HEK293T (cell line): ENCODE data around the gene C1orf167.

Experiments used
- CTCF ChIA-PET: fragments of 350-600 bp; formaldehyde crosslinking; extraction: SDS; loops from one replicate; lab custom pipeline; 2021; ENCODE audit warnings: antibody characterized with exemption, inconsistent platforms; lab: Yijun Ruan, JAX
- POLR2A ChIA-PET: fragments of 350-600 bp; formaldehyde crosslinking; extraction: SDS; loops from one replicate; lab custom pipeline; 2020; ENCODE audit warnings: antibody characterized with exemption, inconsistent platforms; lab: Yijun Ruan, JAX
- DNase-seq: peaks from one replicate; pipeline ENCODE4 v3.0.0; 2012; ENCODE audit warnings: mixed read lengths; ENCODE audit errors: extremely low spot score
- ARNT ChIP-seq: fragments of 450-650 bp; IDR thresholded peaks from 2 replicates; pipeline ENCODE4 v1.6.1; 2017; ENCODE audit warnings: mild to moderate bottlenecking
- BHLHE40 ChIP-seq: fragments of 450-650 bp; IDR thresholded peaks from 2 replicates; pipeline ENCODE4 v1.6.1; 2016; ENCODE audit warnings: mild to moderate bottlenecking, moderate library complexity, borderline replicate concordance
- CTBP1 ChIP-seq: fragments of 450-650 bp; IDR thresholded peaks from 2 replicates; pipeline ENCODE4 v1.6.1; 2016; ENCODE audit warnings: borderline replicate concordance
- ELF4 ChIP-seq: fragments of 450-650 bp; IDR thresholded peaks from 2 replicates; pipeline ENCODE4 v1.6.1; 2017; ENCODE audit warnings: antibody characterized with exemption
- FOXA1 ChIP-seq: fragments of 450-650 bp; IDR thresholded peaks from 2 replicates; pipeline ENCODE4 v1.6.1; 2016; ENCODE audit warnings: mild to moderate bottlenecking
- FOXK2 ChIP-seq: fragments of 450-650 bp; IDR thresholded peaks from 2 replicates; pipeline ENCODE4 v1.6.1; 2016; ENCODE audit warnings: mild to moderate bottlenecking
- FOXM1 ChIP-seq: fragments of 450-650 bp; IDR thresholded peaks from 2 replicates; pipeline ENCODE4 v1.6.1; 2017; ENCODE audit warnings: mild to moderate bottlenecking, borderline replicate concordance
- HDGF ChIP-seq: fragments of 450-650 bp; IDR thresholded peaks from 2 replicates; pipeline ENCODE4 v1.6.1; 2017; ENCODE audit warnings: antibody characterized with exemption, borderline replicate concordance
- L3MBTL2 ChIP-seq: fragments of 450-650 bp; conservative IDR thresholded peaks from 2 replicates; pipeline ENCODE4 v1.6.1; 2016; ENCODE audit warnings: mild to moderate bottlenecking
- LEF1 ChIP-seq: fragments of 450-650 bp; IDR thresholded peaks from 2 replicates; pipeline ENCODE4 v1.6.1; 2017; ENCODE audit warnings: mild to moderate bottlenecking, borderline replicate concordance
- NFRKB ChIP-seq: fragments of 450-650 bp; IDR thresholded peaks from 2 replicates; pipeline ENCODE4 v1.6.1; 2016; ENCODE audit warnings: mild to moderate bottlenecking, moderate library complexity
- SP1 ChIP-seq: fragments of 450-650 bp; IDR thresholded peaks from 2 replicates; pipeline ENCODE4 v1.6.1; 2017
- SUZ12 ChIP-seq: fragments of 450-650 bp; IDR thresholded peaks from 2 replicates; pipeline ENCODE4 v1.6.1; 2016; ENCODE audit warnings: mild to moderate bottlenecking
- TARDBP ChIP-seq: fragments of 450-650 bp; IDR thresholded peaks from 2 replicates; pipeline ENCODE4 v1.6.1; 2016
- ZNF384 ChIP-seq: fragments of 450-650 bp; IDR thresholded peaks from 2 replicates; pipeline ENCODE4 v1.6.1; 2016
- TF ChIP-seq, protein P1 (sequence below): fragments of 450-650 bp; IDR thresholded peaks from 2 replicates; pipeline ENCODE4 v1.6.1; 2016

The C1orf167 gene

DNA sequence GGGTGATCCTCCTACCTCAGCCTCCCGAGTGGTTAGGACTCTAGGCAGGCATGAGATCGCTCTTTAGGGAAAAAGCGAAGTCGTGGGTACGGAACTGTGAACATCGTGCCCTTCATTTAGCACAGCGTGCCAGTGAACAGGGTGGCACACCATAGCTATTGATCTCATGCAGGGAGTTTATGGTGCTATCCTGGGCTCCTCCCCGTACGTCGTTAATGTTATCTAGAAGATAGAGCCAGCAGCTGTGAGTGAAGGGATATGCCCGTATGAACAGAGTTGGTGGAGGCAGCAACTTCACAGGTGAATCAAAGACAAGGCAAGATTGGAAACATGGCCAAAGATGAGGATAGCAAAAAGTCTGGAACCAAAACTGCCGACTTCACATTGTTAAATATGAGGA lies 55.2 kb downstream of the C1orf167 start:
- POLR2A ChIA-PET = no interaction called here
- DNase-seq = no peak
- no peak for TF ChIP-seq FOXM1
- TF ChIP-seq ELF4 = no peak
- no peak for TF ChIP-seq BHLHE40
- no peak for TF ChIP-seq TARDBP
- TF ChIP-seq SP1 = no peak
- no peak for TF ChIP-seq ZNF384
- no peak for TF ChIP-seq HDGF
- TF ChIP-seq, protein P1, sequence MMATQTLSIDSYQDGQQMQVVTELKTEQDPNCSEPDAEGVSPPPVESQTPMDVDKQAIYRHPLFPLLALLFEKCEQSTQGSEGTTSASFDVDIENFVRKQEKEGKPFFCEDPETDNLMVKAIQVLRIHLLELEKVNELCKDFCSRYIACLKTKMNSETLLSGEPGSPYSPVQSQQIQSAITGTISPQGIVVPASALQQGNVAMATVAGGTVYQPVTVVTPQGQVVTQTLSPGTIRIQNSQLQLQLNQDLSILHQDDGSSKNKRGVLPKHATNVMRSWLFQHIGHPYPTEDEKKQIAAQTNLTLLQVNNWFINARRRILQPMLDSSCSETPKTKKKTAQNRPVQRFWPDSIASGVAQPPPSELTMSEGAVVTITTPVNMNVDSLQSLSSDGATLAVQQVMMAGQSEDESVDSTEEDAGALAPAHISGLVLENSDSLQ = no peak
- TF ChIP-seq SUZ12 = no peak
- TF ChIP-seq FOXA1 = no peak
- no peak for TF ChIP-seq L3MBTL2
- no peak for TF ChIP-seq LEF1
- no peak for TF ChIP-seq FOXK2
- TF ChIP-seq ARNT = no peak
- no peak for TF ChIP-seq NFRKB
- TF ChIP-seq CTBP1 = no peak
- CTCF ChIA-PET = no interaction called here

DNA sequence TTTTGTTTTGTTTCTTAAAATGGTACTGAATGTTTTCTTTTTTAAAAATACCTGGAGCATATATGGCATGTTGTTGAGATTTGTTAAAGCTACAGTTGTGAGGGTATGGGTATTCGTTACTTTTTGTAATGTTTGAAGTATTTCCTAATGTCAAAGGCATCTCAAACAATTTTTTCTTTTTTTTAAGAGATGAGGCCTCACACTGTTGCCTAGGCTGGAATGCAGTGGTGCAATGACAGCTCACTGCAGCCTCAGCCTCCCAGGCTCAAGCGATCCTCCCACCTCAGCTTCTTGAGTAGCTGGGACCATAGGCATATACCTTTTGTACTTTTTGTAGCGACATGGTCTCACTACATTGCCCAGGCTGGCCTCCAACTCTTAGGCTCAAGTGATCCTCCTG lies 60.1 kb downstream of the C1orf167 start:
- TF ChIP-seq ZNF384 (no peak), FOXM1 (no peak), SUZ12 (no peak), HDGF (no peak), LEF1 (no peak), TARDBP (no peak)
- TF ChIP-seq, protein P1 = no peak
- no peak for DNase-seq
- CTCF ChIA-PET = no interaction called here
- POLR2A ChIA-PET = no interaction called here

DNA sequence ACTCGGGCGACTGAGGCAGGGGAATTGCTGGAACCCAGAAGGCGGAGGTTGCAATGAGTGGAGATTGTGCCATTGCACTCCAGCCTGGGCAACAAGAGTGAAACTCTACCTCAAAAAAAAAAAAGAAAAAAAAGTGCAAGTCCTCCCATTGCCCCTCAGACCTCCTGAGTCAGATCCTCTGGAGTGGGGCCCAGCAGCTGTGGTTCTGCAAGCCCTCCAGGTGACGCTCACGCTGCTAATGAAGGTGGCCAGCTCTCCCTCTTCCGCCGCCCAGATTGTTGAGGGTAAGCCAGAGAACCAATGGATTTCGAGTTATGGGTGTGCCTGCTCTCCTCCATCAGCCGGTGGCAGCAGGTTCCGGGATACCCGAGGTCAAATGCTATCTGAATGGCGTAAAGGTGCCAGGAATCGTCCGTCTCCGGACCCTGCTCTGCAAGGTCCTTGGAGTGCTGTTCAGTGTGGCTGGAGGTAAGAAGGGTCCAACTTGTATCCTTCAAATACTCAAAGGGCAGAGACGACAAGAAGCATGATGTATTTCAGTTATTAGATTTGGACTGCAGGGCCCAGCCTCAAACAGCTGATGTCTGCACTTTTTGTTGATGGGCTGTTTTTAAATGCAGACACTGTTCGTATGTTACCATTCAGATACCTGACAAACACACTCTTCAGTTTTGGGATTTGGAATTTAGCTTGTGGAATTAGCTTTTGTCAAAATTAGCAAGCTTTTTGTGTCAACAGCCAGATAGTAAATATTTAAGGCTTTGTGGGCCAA lies 61.6 kb downstream of the C1orf167 start:
- CTCF ChIA-PET = no interaction called here
- POLR2A ChIA-PET = interaction anchor here (0.6 kb wide), 1 partner anchor 103 kb away, joined by 3 read pairs; the partner anchor contains the start of gene KIAA2013

DNA sequence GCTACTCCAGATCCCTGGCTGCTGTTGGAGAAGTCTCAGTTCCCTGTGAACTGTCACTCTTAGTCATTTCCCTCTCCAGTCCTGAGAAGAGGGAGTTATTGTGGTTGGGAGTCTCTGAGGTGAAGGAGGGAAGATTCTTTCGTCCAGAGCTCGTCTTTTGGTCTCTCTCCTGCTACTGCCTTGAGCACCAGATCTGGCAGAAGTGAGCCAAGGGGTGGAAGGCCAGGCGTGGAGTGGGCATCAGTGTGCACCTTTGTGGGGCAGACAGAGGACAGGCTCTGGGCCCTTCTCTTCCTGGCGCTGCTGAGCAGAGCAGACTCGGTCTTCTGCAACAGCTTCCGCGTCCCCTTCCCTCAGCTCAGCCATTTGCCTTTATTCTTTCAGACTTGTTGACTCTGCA lies 63.1 kb downstream of the C1orf167 start:
- TF ChIP-seq SP1 (no peak), BHLHE40 (no peak), FOXK2 (no peak), SUZ12 (no peak), ARNT (no peak), TARDBP (no peak), ZNF384 (no peak), CTBP1 (no peak), HDGF (no peak)
- TF ChIP-seq, protein P1 = no peak
- DNase-seq = no peak
- POLR2A ChIA-PET = no interaction called here
- CTCF ChIA-PET = no interaction called here

More for the DNA sequence above, 61.6 kb downstream of the C1orf167 start:
- DNase-seq = no peak
- no peak for TF ChIP-seq ARNT
- no peak for TF ChIP-seq SUZ12
- TF ChIP-seq FOXA1 = no peak
- no peak for TF ChIP-seq NFRKB
- TF ChIP-seq TARDBP = no peak
- TF ChIP-seq LEF1 = no peak
- TF ChIP-seq BHLHE40 = no peak
- TF ChIP-seq SP1 = no peak
- TF ChIP-seq, protein P1 = no peak

DNA sequence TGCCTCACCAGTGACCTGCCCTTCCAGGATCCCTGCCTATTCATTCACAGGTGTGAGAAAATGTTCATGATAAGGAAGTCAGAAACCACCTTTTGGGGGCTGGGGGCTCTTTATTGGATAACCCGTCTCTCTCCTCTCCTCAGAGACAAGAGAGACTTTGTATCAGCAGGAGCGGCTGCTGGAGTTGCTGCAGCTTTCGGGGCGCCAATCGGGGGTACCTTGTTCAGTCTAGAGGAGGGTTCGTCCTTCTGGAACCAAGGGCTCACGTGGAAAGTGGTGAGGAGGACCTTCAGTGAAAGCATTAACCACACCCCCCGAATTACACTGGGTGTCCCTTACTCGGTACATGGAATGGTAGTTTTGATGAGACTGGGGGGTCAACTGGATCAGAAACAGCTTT lies 65.0 kb downstream of the C1orf167 start:
- TF ChIP-seq TARDBP = no peak
- no peak for TF ChIP-seq FOXK2
- no peak for TF ChIP-seq ELF4
- POLR2A ChIA-PET = no interaction called here
- CTCF ChIA-PET = no interaction called here

DNA sequence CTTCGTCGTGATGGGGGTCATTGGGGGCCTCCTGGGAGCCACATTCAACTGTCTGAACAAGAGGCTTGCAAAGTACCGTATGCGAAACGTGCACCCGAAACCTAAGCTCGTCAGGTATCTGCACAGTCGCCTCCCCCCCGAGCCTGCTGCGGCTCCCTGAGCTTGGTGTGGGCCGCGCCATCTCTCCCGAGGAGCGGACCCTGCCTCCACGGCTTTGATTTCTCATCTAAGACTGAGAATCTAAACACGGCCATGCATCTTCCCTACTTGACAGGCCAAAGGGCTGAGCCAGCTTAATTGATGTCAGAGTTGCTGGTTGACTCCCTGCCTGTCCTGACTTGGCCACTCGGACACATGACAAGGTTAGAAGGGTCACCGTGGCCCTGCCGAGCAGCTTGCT lies 66.5 kb downstream of the C1orf167 start:
- no peak for DNase-seq
- ChIA-PET POLR2A (no interaction called here), CTCF (no interaction called here)
- TF ChIP-seq ZNF384 (no peak), ELF4 (no peak), SUZ12 (no peak), TARDBP (no peak), SP1 (no peak), NFRKB (no peak), L3MBTL2 (no peak), LEF1 (no peak), FOXM1 (no peak), FOXA1 (no peak), ARNT (no peak), BHLHE40 (no peak), HDGF (no peak), CTBP1 (no peak), FOXK2 (no peak)
- TF ChIP-seq, protein P1 = no peak

More for the DNA sequence above, 65.0 kb downstream of the C1orf167 start:
- no peak for DNase-seq
